OCI-LY3 (cell line): ENCODE data around the gene ENSA.
"Not testable (repeated sequence)": the region's sequence is repeated elsewhere in the genome, so short reads cannot be mapped to it uniquely, and the experiment has no call there.

Source experiments
- H2AFZ ChIP-seq: fragments of 200-600, 300-600 bp; shearing (Covaris generic); 2 replicates; pipeline ENCODE4 v1.6.0; 2014; ENCODE audit warnings: antibody characterized with exemption, low read depth, low read length
- H3K27ac ChIP-seq: fragments of 200-600, 300-600 bp; sonication (generic); 2 replicates; pipeline ENCODE4 v1.5.1; 2014; ENCODE audit warnings: mild to moderate bottlenecking, low read length, moderate library complexity, mixed read lengths
- H3K27me3 ChIP-seq: fragments of 200-600, 300-600 bp; sonication (generic); 2 replicates; pipeline ENCODE4 v1.6.1; 2014; ENCODE audit warnings: low read depth, low read length, mixed read lengths
- H3K36me3 ChIP-seq: fragments of 200-600, 300-600 bp; sonication (generic); replicated peaks from 2 replicates; pipeline ENCODE3; 2014; ENCODE audit warnings: low read depth, low read length, mixed read lengths
- H3K4me1 ChIP-seq: fragments of 300-600, 200-600 bp; sonication (generic); 2 replicates; pipeline ENCODE4 v1.6.1; 2014; ENCODE audit warnings: low read length, mixed read lengths
- H3K4me2 ChIP-seq: fragments of 200-600, 300-600 bp; sonication (generic); 2 replicates; pipeline ENCODE4 v1.6.1; 2014; ENCODE audit warnings: low read length, mixed read lengths
- H3K4me3 ChIP-seq: fragments of 300-600, 200-600 bp; sonication (generic); 2 replicates; pipeline ENCODE4 v1.5.1; 2014; ENCODE audit warnings: antibody characterized with exemption, mild to moderate bottlenecking, low read length, moderate library complexity
- H3K79me2 ChIP-seq: fragments of 300-600, 200-600 bp; shearing (Covaris generic); 2 replicates; pipeline ENCODE4 v1.6.1; 2014; ENCODE audit warnings: mild to moderate bottlenecking, low read length, mixed read lengths
- H3K9ac ChIP-seq: fragments of 300-600, 200-600 bp; shearing (Covaris generic); 2 replicates; pipeline ENCODE4 v1.6.0; 2014; ENCODE audit warnings: mild to moderate bottlenecking, low read length, moderate library complexity
- H3K9me3 ChIP-seq: fragments of 200-600, 300-600 bp; shearing (Covaris generic); 2 replicates; pipeline ENCODE4 v1.6.1; 2014; ENCODE audit warnings: low read length, mixed read lengths; ENCODE audit not compliant: insufficient read depth
- H4K20me1 ChIP-seq: fragments of 200-600, 300-600 bp; sonication (generic); 2 replicates; pipeline ENCODE4 v1.6.1; 2016; ENCODE audit warnings: low read length, mixed read lengths; ENCODE audit not compliant: insufficient read depth
- CTCF ChIP-seq: fragments of 200-600, 300-600 bp; sonication (generic); IDR thresholded peaks from 2 replicates; pipeline ENCODE4 v1.5.1; 2014; ENCODE audit warnings: antibody characterized with exemption, low read length, low read depth
- EZH2phosphoT487 ChIP-seq: fragments of 200-600 bp; shearing (Covaris generic); IDR thresholded peaks from 2 replicates; pipeline ENCODE4 v1.6.1; 2018; ENCODE audit warnings: antibody characterized with exemption, mixed run types, low read depth

Gene ENSA

DNA sequence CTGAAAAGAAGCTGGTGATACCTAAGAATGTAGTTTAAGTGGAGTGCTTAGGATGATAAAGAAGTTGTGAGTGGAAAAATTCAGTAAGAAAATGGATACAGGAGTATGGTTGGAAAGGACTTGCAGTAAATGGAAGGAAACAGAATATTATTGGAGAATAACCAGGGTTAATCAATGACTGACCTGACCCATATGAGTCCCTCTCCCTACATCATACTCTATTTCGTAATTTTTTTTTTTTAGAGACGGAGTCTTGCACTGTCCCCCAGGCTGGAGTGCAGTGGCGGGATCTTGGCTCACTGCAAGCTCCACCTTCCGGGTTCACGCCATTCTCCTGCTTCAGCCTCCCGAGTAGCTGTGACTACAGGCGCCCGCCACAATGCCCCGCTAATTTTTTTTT, 33.4 kb upstream of the ENSA start:
- H3K4me3 ChIP-seq, result no peak overlapping the region
- H3K9me3 ChIP-seq, result no peaks in the 10 kb centered on the region
- H3K27me3 ChIP-seq, result no peaks in the 10 kb centered on the region

GRCh38 chr1:150661156-150661555, 31.7 kb upstream of the ENSA start:
- no peaks in the 10 kb centered on the region for H4K20me1 ChIP-seq
- no peak overlapping the region for H3K9ac ChIP-seq
- no peak overlapping the region for H2AFZ ChIP-seq
- peaks cover 14% of the 10 kb centered on the region for H3K36me3 ChIP-seq
- H3K4me1 ChIP-seq, result no peaks in the 10 kb centered on the region; the same call in 1 of the 2 replicates
- no peaks in the 10 kb centered on the region for H3K9me3 ChIP-seq
- no peaks in the 10 kb centered on the region for H3K79me2 ChIP-seq
- TF ChIP-seq CTCF (no peak), EZH2phosphoT487 (no peak)
- no peak overlapping the region for H3K27ac ChIP-seq
- H3K27me3 ChIP-seq, result no peaks in the 10 kb centered on the region
- H3K4me3 ChIP-seq, result no peak overlapping the region
- no peak overlapping the region for H3K4me2 ChIP-seq

More for the DNA sequence above, 33.4 kb upstream of the ENSA start:
- H2AFZ ChIP-seq, result no peak overlapping the region
- H4K20me1 ChIP-seq, result no peaks in the 10 kb centered on the region
- TF ChIP-seq EZH2phosphoT487 (no peak), CTCF (no peak)
- no peak overlapping the region for H3K27ac ChIP-seq
- H3K36me3 ChIP-seq, result peaks cover 14% of the 10 kb centered on the region
- H3K4me1 ChIP-seq, result no peaks in the 10 kb centered on the region; the same call in 1 of the 2 replicates
- no peak overlapping the region for H3K9ac ChIP-seq
- H3K79me2 ChIP-seq, result no peaks in the 10 kb centered on the region
- no peak overlapping the region for H3K4me2 ChIP-seq

DNA sequence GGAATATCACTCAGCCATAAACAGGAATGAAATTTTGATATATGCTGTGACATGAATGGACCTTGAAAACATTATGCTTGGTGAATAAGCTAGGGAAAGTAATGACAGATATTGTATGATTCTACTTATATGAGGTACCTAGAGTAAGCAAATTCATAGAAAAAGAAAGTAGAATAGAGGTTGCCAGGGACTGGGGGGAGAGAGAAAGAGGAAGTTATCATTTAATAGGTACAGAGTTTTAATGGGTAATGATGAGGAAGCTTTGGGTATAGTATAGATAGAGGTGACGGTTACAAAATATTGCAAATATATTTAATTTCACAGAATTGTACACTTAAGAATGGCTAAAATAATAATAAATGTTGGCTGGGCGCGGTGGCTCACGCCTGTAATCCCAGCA, 31.2 kb upstream of the ENSA start:
- Histone ChIP-seq H3K4me1 (no peaks in the 10 kb centered on the region; the same call in 1 of the 2 replicates), H3K4me3 (no peak overlapping the region), H3K9me3 (no peaks in the 10 kb centered on the region), H2AFZ (no peak overlapping the region), H3K27ac (no peak overlapping the region), H3K79me2 (no peaks in the 10 kb centered on the region), H3K27me3 (no peaks in the 10 kb centered on the region), H3K4me2 (no peak overlapping the region), H4K20me1 (no peaks in the 10 kb centered on the region), H3K9ac (no peak overlapping the region), H3K36me3 (peaks cover 14% of the 10 kb centered on the region)
- no peak for TF ChIP-seq EZH2phosphoT487
- TF ChIP-seq CTCF, result no peak

- peaks cover 14% of the 10 kb centered on the region for H3K36me3 ChIP-seq
- H3K79me2 ChIP-seq, H3K9ac ChIP-seq, H3K27me3 ChIP-seq, H3K27ac ChIP-seq, H2AFZ ChIP-seq, H3K4me2 ChIP-seq, H3K4me1 ChIP-seq, H3K4me3 ChIP-seq, H3K9me3 ChIP-seq, H4K20me1 ChIP-seq: not testable (repeated sequence)
These were observed 27.7 kb upstream of the ENSA start for GRCh38 chr1:150657064-150657463.

- not testable (repeated sequence) for H3K27ac ChIP-seq, H3K79me2 ChIP-seq, H3K4me2 ChIP-seq, H3K4me3 ChIP-seq, H3K36me3 ChIP-seq, H4K20me1 ChIP-seq, H3K9ac ChIP-seq, H3K27me3 ChIP-seq, H3K9me3 ChIP-seq, H2AFZ ChIP-seq, H3K4me1 ChIP-seq
These were observed 25.2 kb upstream of the ENSA start for GRCh38 chr1:150654635-150655034.
